ENCODE measurements around the gene ERG28.

The ERG28 gene

GRCh38 chr14:75649773-75650172 is 10.9 kb downstream of the ERG28 start:
- H3K27ac ChIP-seq (ENCODE audit: low read depth, low read length), result no peak overlapping the region
- no peaks in the 10 kb centered on the region for H3K27me3 ChIP-seq (ENCODE audit: low read length)
- no peaks in the 10 kb centered on the region for H3K9me2 ChIP-seq (replicated peaks; ENCODE audit: insufficient read depth, low read length)
- H3K9me3 ChIP-seq (ENCODE audit: insufficient read depth, low read length), result no peaks in the 10 kb centered on the region
- no peak overlapping the region for H2AFZ ChIP-seq (ENCODE audit: low read depth, low read length, severe bottlenecking)
- no peaks in the 10 kb centered on the region for H4K20me1 ChIP-seq (ENCODE audit: low read depth, low read length)
- peaks cover 7% of the 10 kb centered on the region; the same call in 1 of the 2 replicates for H3K36me3 ChIP-seq (ENCODE audit: low read length)
- H3F3A ChIP-seq (ENCODE audit: insufficient read depth), result peaks cover 6% of the 10 kb centered on the region; the same call in 1 of the 2 replicates
- H3K4me2 ChIP-seq (ENCODE audit: low read depth, low read length, poor library complexity, severe bottlenecking), result no peak overlapping the region
- no peaks in the 10 kb centered on the region for H3K79me2 ChIP-seq (ENCODE audit: insufficient read depth, low read length)
- no peak overlapping the region for H3K9ac ChIP-seq (ENCODE audit: low read length)
- H3K4me3 ChIP-seq (ENCODE audit: insufficient read depth, low read length, poor library complexity, severe bottlenecking), result no peak overlapping the region
- TF ChIP-seq CTCF (IDR thresholded peaks at IDR 0.05; ENCODE audit: insufficient read depth, low read length, poor library complexity, severe bottlenecking) (no peak), EZH2phosphoT487 (conservative IDR thresholded peaks at IDR 0.05; ENCODE audit: low read length) (no peak)

GRCh38 chr14:75649337-75649736 is 11.3 kb downstream of the ERG28 start:
- H3K9me3 ChIP-seq (ENCODE audit: insufficient read depth, low read length), result no peaks in the 10 kb centered on the region
- H3K27me3 ChIP-seq (ENCODE audit: low read length), result no peaks in the 10 kb centered on the region
- no peak overlapping the region for H3K27ac ChIP-seq (ENCODE audit: low read depth, low read length)
- peaks cover 5% of the 10 kb centered on the region; the same call in 1 of the 2 replicates for H3K36me3 ChIP-seq (ENCODE audit: low read length)
- H3K9me2 ChIP-seq (replicated peaks; ENCODE audit: insufficient read depth, low read length), result no peaks in the 10 kb centered on the region
- no peaks in the 10 kb centered on the region for H3K79me2 ChIP-seq (ENCODE audit: insufficient read depth, low read length)
- H3K9ac ChIP-seq (ENCODE audit: low read length), result no peak overlapping the region
- peaks cover 1% of the 10 kb centered on the region; the same call in 1 of the 2 replicates for H3F3A ChIP-seq (ENCODE audit: insufficient read depth)
- no peaks in the 10 kb centered on the region for H4K20me1 ChIP-seq (ENCODE audit: low read depth, low read length)
- no peak overlapping the region for H3K4me3 ChIP-seq (ENCODE audit: insufficient read depth, low read length, poor library complexity, severe bottlenecking)
- H3K4me2 ChIP-seq (ENCODE audit: low read depth, low read length, poor library complexity, severe bottlenecking), result no peak overlapping the region
- no peak overlapping the region for H2AFZ ChIP-seq (ENCODE audit: low read depth, low read length, severe bottlenecking)
- TF ChIP-seq EZH2phosphoT487 (conservative IDR thresholded peaks at IDR 0.05; ENCODE audit: low read length), result no peak
- TF ChIP-seq CTCF (IDR thresholded peaks at IDR 0.05; ENCODE audit: insufficient read depth, low read length, poor library complexity, severe bottlenecking), result no peak

- Histone ChIP-seq H3K9ac (ENCODE audit: low read length) (no peak overlapping the region), H3K4me2 (ENCODE audit: low read depth, low read length, poor library complexity, severe bottlenecking) (no peak overlapping the region)
- no peak for TF ChIP-seq CTCF (IDR thresholded peaks at IDR 0.05; ENCODE audit: insufficient read depth, low read length, poor library complexity, severe bottlenecking)
- no peak for TF ChIP-seq EZH2phosphoT487 (conservative IDR thresholded peaks at IDR 0.05; ENCODE audit: low read length)
These were observed 12.4 kb downstream of the ERG28 start for GRCh38 chr14:75648066-75648838.

More at GRCh38 chr14:75648066-75648838, 12.4 kb downstream of the ERG28 start:
- Histone ChIP-seq H2AFZ (ENCODE audit: low read depth, low read length, severe bottlenecking) (no peak overlapping the region), H3K27me3 (ENCODE audit: low read length) (no peaks in the 10 kb centered on the region), H3F3A (ENCODE audit: insufficient read depth) (no peaks in the 10 kb centered on the region), H3K9me3 (ENCODE audit: insufficient read depth, low read length) (no peaks in the 10 kb centered on the region), H3K9me2 (replicated peaks; ENCODE audit: insufficient read depth, low read length) (no peaks in the 10 kb centered on the region), H3K27ac (ENCODE audit: low read depth, low read length) (no peak overlapping the region), H4K20me1 (ENCODE audit: low read depth, low read length) (no peaks in the 10 kb centered on the region), H3K36me3 (ENCODE audit: low read length) (peaks cover 5% of the 10 kb centered on the region; the same call in 1 of the 2 replicates), H3K79me2 (ENCODE audit: insufficient read depth, low read length) (no peaks in the 10 kb centered on the region), H3K4me3 (ENCODE audit: insufficient read depth, low read length, poor library complexity, severe bottlenecking) (no peak overlapping the region)
